ENCODE data around the gene IRF2BP2.

The IRF2BP2 gene

DNA sequence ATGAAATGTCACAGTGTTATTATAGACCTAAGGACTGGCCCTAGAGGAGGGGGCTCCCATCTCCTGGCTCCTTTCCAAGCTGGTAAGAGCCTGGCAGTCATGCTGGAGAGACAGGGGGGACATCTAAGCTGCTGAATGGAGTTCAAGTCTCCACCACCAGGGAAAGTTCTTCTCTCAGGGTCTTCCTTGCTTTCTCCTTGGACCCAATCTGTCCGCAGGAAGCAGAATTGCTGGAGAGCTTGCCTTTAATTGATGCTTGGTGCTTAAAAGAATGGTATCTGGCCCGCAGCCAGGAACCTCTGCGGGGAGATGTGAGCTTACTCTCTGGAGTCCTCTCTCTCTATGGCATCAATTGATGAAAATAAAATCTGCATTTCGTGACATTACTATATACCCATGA lies 25.1 kb downstream of the IRF2BP2 start:
- peak overlapping the region; percentile 66 for H3K27ac ChIP-seq (ENCODE audit: low read length)
- H3K36me3 ChIP-seq (ENCODE audit: control insufficient read depth in 1 of 2, insufficient read depth in 2 of 2, low read length in 2 of 2), result no peaks in the 10 kb centered on the region
- H3K27me3 ChIP-seq (ENCODE audit: low read depth, low read length), result no peaks in the 10 kb centered on the region
- peaks cover 16 to 39% of the 10 kb centered on the region in 2 donors for H3K4me1 ChIP-seq (ENCODE audit: control insufficient read depth in 1 of 2, insufficient read depth in 2 of 2, low read length in 2 of 2)
- H3K9me3 ChIP-seq (ENCODE audit: control insufficient read depth in 1 of 2, low read length in 2 of 2), result no peaks in the 10 kb centered on the region
- H3K4me3 ChIP-seq (ENCODE audit: low read depth in 1 of 2, low read length in 2 of 2), result no peak overlapping the region

- peak overlapping the region; percentile 66 for H3K27ac ChIP-seq (ENCODE audit: low read length)
- no peaks in the 10 kb centered on the region for H3K27me3 ChIP-seq (ENCODE audit: low read depth, low read length)
- H3K9me3 ChIP-seq (ENCODE audit: control insufficient read depth in 1 of 2, low read length in 2 of 2), result no peaks in the 10 kb centered on the region
- no peaks in the 10 kb centered on the region for H3K36me3 ChIP-seq (ENCODE audit: control insufficient read depth in 1 of 2, insufficient read depth in 2 of 2, low read length in 2 of 2)
- H3K4me3 ChIP-seq (ENCODE audit: low read depth in 1 of 2, low read length in 2 of 2), result no peak overlapping the region
- peaks cover 16 to 39% of the 10 kb centered on the region in 2 donors for H3K4me1 ChIP-seq (ENCODE audit: control insufficient read depth in 1 of 2, insufficient read depth in 2 of 2, low read length in 2 of 2)
Observed at GRCh38 chr1:234584420-234584805, 25.6 kb downstream of the IRF2BP2 start.

GRCh38 chr1:234583755-234584419 lies 26.1 kb downstream of the IRF2BP2 start:
- Histone ChIP-seq H3K4me3 (ENCODE audit: low read depth in 1 of 2, low read length in 2 of 2) (no peak overlapping the region), H3K36me3 (ENCODE audit: control insufficient read depth in 1 of 2, insufficient read depth in 2 of 2, low read length in 2 of 2) (no peaks in the 10 kb centered on the region)

GRCh38 chr1:234582681-234583301 lies 27.2 kb downstream of the IRF2BP2 start:
- H3K27ac ChIP-seq (ENCODE audit: low read length), result peak overlapping the region; percentile 66
- no peaks in the 10 kb centered on the region for H3K27me3 ChIP-seq (ENCODE audit: low read depth, low read length)
- H3K4me3 ChIP-seq (ENCODE audit: low read depth in 1 of 2, low read length in 2 of 2), result no peak overlapping the region
- H3K9me3 ChIP-seq (ENCODE audit: control insufficient read depth in 1 of 2, low read length in 2 of 2), result no peaks in the 10 kb centered on the region
- peaks cover 16 to 39% of the 10 kb centered on the region in 2 donors for H3K4me1 ChIP-seq (ENCODE audit: control insufficient read depth in 1 of 2, insufficient read depth in 2 of 2, low read length in 2 of 2)
- no peaks in the 10 kb centered on the region for H3K36me3 ChIP-seq (ENCODE audit: control insufficient read depth in 1 of 2, insufficient read depth in 2 of 2, low read length in 2 of 2)

More at GRCh38 chr1:234583755-234584419, 26.1 kb downstream of the IRF2BP2 start:
- Histone ChIP-seq H3K27me3 (ENCODE audit: low read depth, low read length) (no peaks in the 10 kb centered on the region), H3K4me1 (ENCODE audit: control insufficient read depth in 1 of 2, insufficient read depth in 2 of 2, low read length in 2 of 2) (peaks cover 16 to 39% of the 10 kb centered on the region in 2 donors), H3K27ac (ENCODE audit: low read length) (peak overlapping the region; percentile 66), H3K9me3 (ENCODE audit: control insufficient read depth in 1 of 2, low read length in 2 of 2) (no peaks in the 10 kb centered on the region)

- no peak overlapping the region for H3K4me3 ChIP-seq (ENCODE audit: low read depth in 1 of 2, low read length in 2 of 2)
- H3K27me3 ChIP-seq (ENCODE audit: low read depth, low read length), result no peaks in the 10 kb centered on the region
- H3K4me1 ChIP-seq (ENCODE audit: control insufficient read depth in 1 of 2, insufficient read depth in 2 of 2, low read length in 2 of 2), result peaks cover 16 to 39% of the 10 kb centered on the region in 2 donors
- H3K27ac ChIP-seq (ENCODE audit: low read length), result peak overlapping the region; percentile 65
- no peaks in the 10 kb centered on the region for H3K9me3 ChIP-seq (ENCODE audit: control insufficient read depth in 1 of 2, low read length in 2 of 2)
- H3K36me3 ChIP-seq (ENCODE audit: control insufficient read depth in 1 of 2, insufficient read depth in 2 of 2, low read length in 2 of 2), result no peaks in the 10 kb centered on the region
Observed at GRCh38 chr1:234582186-234582585, 27.8 kb downstream of the IRF2BP2 start.

- Histone ChIP-seq H3K27ac (ENCODE audit: low read length) (no peak overlapping the region), H3K27me3 (ENCODE audit: low read depth, low read length) (no peaks in the 10 kb centered on the region), H3K4me1 (ENCODE audit: control insufficient read depth in 1 of 2, insufficient read depth in 2 of 2, low read length in 2 of 2) (peaks cover 15 to 31% of the 10 kb centered on the region in 2 donors), H3K9me3 (ENCODE audit: control insufficient read depth in 1 of 2, low read length in 2 of 2) (no peaks in the 10 kb centered on the region), H3K4me3 (ENCODE audit: low read depth in 1 of 2, low read length in 2 of 2) (no peak overlapping the region), H3K36me3 (ENCODE audit: control insufficient read depth in 1 of 2, insufficient read depth in 2 of 2, low read length in 2 of 2) (no peaks in the 10 kb centered on the region)
Observed at GRCh38 chr1:234581063-234581714, 28.8 kb downstream of the IRF2BP2 start.

- H3K27me3 ChIP-seq (ENCODE audit: low read depth, low read length), result no peaks in the 10 kb centered on the region
- peaks cover 8 to 21% of the 10 kb centered on the region in 2 donors for H3K4me1 ChIP-seq (ENCODE audit: control insufficient read depth in 1 of 2, insufficient read depth in 2 of 2, low read length in 2 of 2)
- no peaks in the 10 kb centered on the region for H3K9me3 ChIP-seq (ENCODE audit: control insufficient read depth in 1 of 2, low read length in 2 of 2)
- no peak overlapping the region for H3K4me3 ChIP-seq (ENCODE audit: low read depth in 1 of 2, low read length in 2 of 2)
- H3K36me3 ChIP-seq (ENCODE audit: control insufficient read depth in 1 of 2, insufficient read depth in 2 of 2, low read length in 2 of 2), result no peaks in the 10 kb centered on the region
- no peak overlapping the region for H3K27ac ChIP-seq (ENCODE audit: low read length)
Observed at GRCh38 chr1:234579967-234580366, 30.0 kb downstream of the IRF2BP2 start.

GRCh38 chr1:234578735-234579134 lies 31.2 kb downstream of the IRF2BP2 start:
- H3K36me3 ChIP-seq (ENCODE audit: control insufficient read depth in 1 of 2, insufficient read depth in 2 of 2, low read length in 2 of 2), result no peaks in the 10 kb centered on the region
- H3K27me3 ChIP-seq (ENCODE audit: low read depth, low read length), result no peaks in the 10 kb centered on the region
- H3K4me3 ChIP-seq (ENCODE audit: low read depth in 1 of 2, low read length in 2 of 2), result no peak overlapping the region
- no peaks in the 10 kb centered on the region for H3K9me3 ChIP-seq (ENCODE audit: control insufficient read depth in 1 of 2, low read length in 2 of 2)
- no peak overlapping the region for H3K27ac ChIP-seq (ENCODE audit: low read length)
- peaks cover 0 to 13% of the 10 kb centered on the region in 2 donors for H3K4me1 ChIP-seq (ENCODE audit: control insufficient read depth in 1 of 2, insufficient read depth in 2 of 2, low read length in 2 of 2)

DNA sequence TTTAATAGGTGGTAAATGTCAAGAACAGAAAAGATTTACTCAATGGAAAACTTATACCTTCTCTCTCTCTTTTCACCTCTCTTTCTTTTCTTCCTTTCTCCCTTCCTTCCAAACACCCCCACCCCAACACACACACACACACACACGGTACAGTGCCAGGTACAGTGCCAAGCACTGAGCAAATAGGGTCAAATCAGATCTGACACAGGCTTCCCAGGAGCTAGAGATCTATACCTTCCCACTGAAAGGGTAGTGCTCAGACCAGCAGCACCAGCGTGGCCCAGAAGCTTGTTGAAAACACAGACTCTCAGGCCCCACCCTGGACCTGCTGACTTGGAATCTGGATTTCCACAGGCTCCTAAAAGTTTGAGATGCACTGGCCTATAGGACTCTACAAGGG lies 31.9 kb downstream of the IRF2BP2 start:
- no peaks in the 10 kb centered on the region for H3K36me3 ChIP-seq (ENCODE audit: control insufficient read depth in 1 of 2, insufficient read depth in 2 of 2, low read length in 2 of 2)
- H3K27me3 ChIP-seq (ENCODE audit: low read depth, low read length), result no peaks in the 10 kb centered on the region
- no peak overlapping the region for H3K4me3 ChIP-seq (ENCODE audit: low read depth in 1 of 2, low read length in 2 of 2)
- no peak overlapping the region for H3K27ac ChIP-seq (ENCODE audit: low read length)
- peaks cover 0 to 16% of the 10 kb centered on the region in 2 donors for H3K4me1 ChIP-seq (ENCODE audit: control insufficient read depth in 1 of 2, insufficient read depth in 2 of 2, low read length in 2 of 2)
- no peaks in the 10 kb centered on the region for H3K9me3 ChIP-seq (ENCODE audit: control insufficient read depth in 1 of 2, low read length in 2 of 2)

DNA sequence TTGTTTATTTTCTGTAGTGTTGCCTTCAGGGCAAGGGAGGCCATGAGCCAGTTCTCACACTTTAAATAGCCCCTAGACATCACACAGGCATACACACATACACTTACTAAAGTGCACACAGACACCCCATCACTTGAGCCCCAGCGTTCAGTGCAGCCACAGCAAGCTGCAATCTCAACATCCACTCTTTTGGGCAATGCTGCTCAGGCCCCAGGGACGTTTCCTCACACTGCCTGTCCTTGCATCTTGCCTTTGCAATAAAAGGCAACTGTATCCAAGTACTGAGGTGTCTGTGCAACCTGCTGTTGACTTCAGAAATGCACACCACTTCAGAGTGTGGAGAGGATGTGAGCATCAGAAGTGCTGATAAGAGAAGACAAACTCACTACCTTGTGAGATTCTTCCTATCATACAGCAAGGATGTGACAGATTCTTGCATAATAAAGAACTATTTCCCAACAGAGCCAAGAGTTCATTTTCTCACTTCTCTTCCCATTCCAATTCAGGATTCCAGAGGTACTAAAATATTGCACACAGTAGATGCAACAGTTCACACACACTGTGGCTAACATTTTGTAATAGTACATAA lies 36.2 kb downstream of the IRF2BP2 start:
- H3K9me3 ChIP-seq (ENCODE audit: control insufficient read depth in 1 of 2, low read length in 2 of 2), result no peaks in the 10 kb centered on the region
- H3K27me3 ChIP-seq (ENCODE audit: low read depth, low read length), result no peaks in the 10 kb centered on the region
- peaks cover 0 to 7% of the 10 kb centered on the region in 2 donors for H3K4me1 ChIP-seq (ENCODE audit: control insufficient read depth in 1 of 2, insufficient read depth in 2 of 2, low read length in 2 of 2)
- no peak overlapping the region for H3K27ac ChIP-seq (ENCODE audit: low read length)
- no peaks in the 10 kb centered on the region for H3K36me3 ChIP-seq (ENCODE audit: control insufficient read depth in 1 of 2, insufficient read depth in 2 of 2, low read length in 2 of 2)
- no peak overlapping the region for H3K4me3 ChIP-seq (ENCODE audit: low read depth in 1 of 2, low read length in 2 of 2)

- Histone ChIP-seq H3K4me1 (ENCODE audit: control insufficient read depth in 1 of 2, insufficient read depth in 2 of 2, low read length in 2 of 2) (peaks cover 0 to 7% of the 10 kb centered on the region in 2 donors), H3K27me3 (ENCODE audit: low read depth, low read length) (no peaks in the 10 kb centered on the region), H3K36me3 (ENCODE audit: control insufficient read depth in 1 of 2, insufficient read depth in 2 of 2, low read length in 2 of 2) (no peaks in the 10 kb centered on the region), H3K27ac (ENCODE audit: low read length) (no peak overlapping the region), H3K4me3 (ENCODE audit: low read depth in 1 of 2, low read length in 2 of 2) (no peak overlapping the region), H3K9me3 (ENCODE audit: control insufficient read depth in 1 of 2, low read length in 2 of 2) (no peaks in the 10 kb centered on the region)
Observed at GRCh38 chr1:234572966-234573365, 37.0 kb downstream of the IRF2BP2 start.

All from muscle layer of duodenum (tissue), 2 donors.